ENCODE measurements around the gene BCL2L1.

DNA sequence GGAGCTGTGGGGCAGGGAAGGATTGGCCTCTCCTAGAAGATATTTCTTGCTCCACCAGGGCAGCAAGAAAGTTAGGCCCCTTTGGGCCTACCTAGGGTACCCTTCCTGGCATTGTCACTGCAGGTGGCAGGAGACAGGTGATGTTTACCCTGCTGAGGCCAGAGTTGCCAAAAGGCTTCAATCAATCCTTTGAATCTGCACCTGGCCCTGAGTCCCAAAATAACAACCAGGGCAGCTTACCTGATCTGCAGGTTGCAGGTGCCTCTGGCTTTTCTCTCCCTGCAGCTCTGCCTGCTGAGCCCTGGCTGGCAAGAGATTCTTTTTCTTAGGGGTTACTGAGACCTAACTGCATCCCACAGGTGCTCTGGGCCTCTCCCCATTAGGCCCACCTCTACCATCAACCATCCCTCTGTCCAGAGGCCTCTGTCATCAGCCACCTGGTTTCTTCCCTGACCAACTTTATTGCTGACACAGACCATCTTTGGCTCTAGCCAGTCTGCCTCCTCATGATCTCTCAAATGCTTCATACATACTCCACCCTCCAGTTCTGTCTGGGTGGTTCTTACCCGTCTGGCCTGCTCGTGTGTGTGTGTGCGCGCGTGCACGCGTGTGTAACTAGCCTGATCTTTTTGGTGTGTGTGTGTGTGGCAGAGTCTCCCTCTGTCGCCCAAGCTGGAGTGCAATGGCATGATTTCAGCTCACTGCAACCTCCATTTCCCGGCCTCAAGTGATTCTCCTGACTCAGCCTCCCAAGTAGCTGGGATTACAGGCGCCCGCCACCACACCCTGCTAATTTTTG is 13.7 kb downstream of the BCL2L1 start:
- TF ChIP-seq POLR2A (IDR thresholded peaks at IDR 0.05): no peak
- TF ChIP-seq, protein P1, sequence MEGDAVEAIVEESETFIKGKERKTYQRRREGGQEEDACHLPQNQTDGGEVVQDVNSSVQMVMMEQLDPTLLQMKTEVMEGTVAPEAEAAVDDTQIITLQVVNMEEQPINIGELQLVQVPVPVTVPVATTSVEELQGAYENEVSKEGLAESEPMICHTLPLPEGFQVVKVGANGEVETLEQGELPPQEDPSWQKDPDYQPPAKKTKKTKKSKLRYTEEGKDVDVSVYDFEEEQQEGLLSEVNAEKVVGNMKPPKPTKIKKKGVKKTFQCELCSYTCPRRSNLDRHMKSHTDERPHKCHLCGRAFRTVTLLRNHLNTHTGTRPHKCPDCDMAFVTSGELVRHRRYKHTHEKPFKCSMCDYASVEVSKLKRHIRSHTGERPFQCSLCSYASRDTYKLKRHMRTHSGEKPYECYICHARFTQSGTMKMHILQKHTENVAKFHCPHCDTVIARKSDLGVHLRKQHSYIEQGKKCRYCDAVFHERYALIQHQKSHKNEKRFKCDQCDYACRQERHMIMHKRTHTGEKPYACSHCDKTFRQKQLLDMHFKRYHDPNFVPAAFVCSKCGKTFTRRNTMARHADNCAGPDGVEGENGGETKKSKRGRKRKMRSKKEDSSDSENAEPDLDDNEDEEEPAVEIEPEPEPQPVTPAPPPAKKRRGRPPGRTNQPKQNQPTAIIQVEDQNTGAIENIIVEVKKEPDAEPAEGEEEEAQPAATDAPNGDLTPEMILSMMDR (IDR thresholded peaks at IDR 0.05 in 8 of 11, conservative IDR thresholded peaks at IDR 0.05 in 3 of 11): no peak
